ENCODE results near the gene RNASE12. TPM values are rescaled to one million over a fixed set of nuclear protein-coding genes. Genes with fewer than 3 reads are reported as not detected.

RNASE12 gene
- total and polyA plus RNA-seq, 2 experiments from 2014 or later, result not detected

GRCh38 chr14:20556500-20557211, 34.5 kb downstream of the RNASE12 start:
- peak overlapping the region; percentile 25; the same call in 1 of the 2 replicates for H3K4me2 ChIP-seq
- H3K79me2 ChIP-seq (replicated peaks; ENCODE audit: insufficient read depth), result no peaks in the 10 kb centered on the region
- Mint-ChIP-seq H3K9me3 (no peaks in the 10 kb centered on the region), H3K36me3 (ENCODE audit: low read depth) (no peaks in the 10 kb centered on the region), H3K4me1 (peaks cover 39% of the 10 kb centered on the region), H3K27ac (peak overlapping the region; percentile 64; the same call in 1 of the 2 replicates), H3K4me3 (no peak overlapping the region; the same call in 2 of the 3 replicates), H3K27me3 (ENCODE audit: insufficient read depth, low read depth, poor library complexity) (no peaks in the 10 kb centered on the region)
- no peak overlapping the region for H3K27ac ChIP-seq (ENCODE audit: low read depth)
- no peak for DNase-seq (ENCODE audit: low spot score)
- ATAC-seq, result no peak
- TF ChIP-seq ZNF114 (CRISPR knock-in tag; IDR thresholded peaks at IDR 0.05), result no peak
- no peak for TF ChIP-seq ETS1 (IDR thresholded peaks at IDR 0.05)
- TF ChIP-seq EZH2phosphoT487 (IDR thresholded peaks at IDR 0.05; ENCODE audit: unreplicated experiment), result no peak
- no peak for TF ChIP-seq CTCF (conservative IDR thresholded peaks at IDR 0.05; ENCODE audit: low read depth in 2 of 2)
- TF ChIP-seq ZNF331 (CRISPR knock-in tag; IDR thresholded peaks at IDR 0.05; ENCODE audit: low read depth), result no peak
- no peak for TF ChIP-seq NANOG (IDR thresholded peaks at IDR 0.05; ENCODE audit: borderline replicate concordance)
- TF ChIP-seq JUNB (IDR thresholded peaks at IDR 0.05; ENCODE audit: unreplicated experiment), result no peak
- H3K27me3 ChIP-seq (ENCODE audit: insufficient read depth), result no peaks in the 10 kb centered on the region
- no peaks in the 10 kb centered on the region for H4K20me1 ChIP-seq (replicated peaks; ENCODE audit: insufficient read depth)
- H3K4me1 ChIP-seq (ENCODE audit: insufficient read depth), result peaks cover 48% of the 10 kb centered on the region
- no peak overlapping the region for H3K4me3 ChIP-seq
- no peaks in the 10 kb centered on the region for H3K36me3 ChIP-seq (ENCODE audit: insufficient read depth)
- peaks cover 13% of the 10 kb centered on the region for H3F3A ChIP-seq (replicated peaks; ENCODE audit: low read depth)
- H3K9me2 ChIP-seq (ENCODE audit: insufficient read depth), result 0 out of 2 replicates have a peak, but pooled peaks cover 4% of the 10 kb centered on the region
- H2AFZ ChIP-seq, result peak overlapping the region; percentile 49; the same call in 1 of the 2 replicates

GRCh38 chr14:20555845-20556244, 35.3 kb downstream of the RNASE12 start:
- H2AFZ ChIP-seq, result peak overlapping the region; percentile 49
- H3K4me3 Mint-ChIP-seq, result no peak overlapping the region
- peaks cover 13% of the 10 kb centered on the region for H3F3A ChIP-seq (replicated peaks; ENCODE audit: low read depth)
- TF ChIP-seq ZNF114 (CRISPR knock-in tag; IDR thresholded peaks at IDR 0.05) (no peak), ZNF462 (CRISPR knock-in tag; IDR thresholded peaks at IDR 0.05) (no peak), CREB1 (CRISPR knock-in tag; IDR thresholded peaks at IDR 0.05; ENCODE audit: low read depth) (no peak), POLR2AphosphoS5 (IDR thresholded peaks at IDR 0.05; ENCODE audit: low read depth) (no peak), EZH2 (IDR thresholded peaks at IDR 0.05; ENCODE audit: low read depth, unreplicated experiment) (no peak)

More at GRCh38 chr14:20555845-20556244, 35.3 kb downstream of the RNASE12 start:
- ATAC-seq (no peak), DNase-seq (ENCODE audit: low spot score) (peak; percentile 3)
- Histone ChIP-seq H3K4me1 (ENCODE audit: insufficient read depth) (peaks cover 45% of the 10 kb centered on the region), H3K4me3 (no peak overlapping the region), H3K4me2 (no peak overlapping the region), H3K9me2 (ENCODE audit: insufficient read depth) (0 out of 2 replicates have a peak, but pooled peaks cover 4% of the 10 kb centered on the region), H3K79me2 (replicated peaks; ENCODE audit: insufficient read depth) (no peaks in the 10 kb centered on the region), H3K27me3 (ENCODE audit: insufficient read depth) (no peaks in the 10 kb centered on the region), H3K36me3 (ENCODE audit: insufficient read depth) (no peaks in the 10 kb centered on the region), H3K27ac (ENCODE audit: low read depth) (no peak overlapping the region), H4K20me1 (replicated peaks; ENCODE audit: insufficient read depth) (no peaks in the 10 kb centered on the region)
- H3K4me1 Mint-ChIP-seq, result peaks cover 36% of the 10 kb centered on the region
- H3K27ac Mint-ChIP-seq, result no peak overlapping the region
- no peaks in the 10 kb centered on the region for H3K9me3 Mint-ChIP-seq
- H3K27me3 Mint-ChIP-seq (ENCODE audit: insufficient read depth, low read depth, poor library complexity), result peaks cover 2% of the 10 kb centered on the region
- H3K36me3 Mint-ChIP-seq (ENCODE audit: low read depth), result no peaks in the 10 kb centered on the region

Measured in GM23338 (cell line).